ENCODE measurements around the gene RB1. TPM values are rescaled to one million over a fixed set of nuclear protein-coding genes. Genes with fewer than 3 reads are reported as not detected.

The RB1 gene
- total and polyA plus RNA-seq, 2 donors, result 30.2 to 52.3 TPM

DNA sequence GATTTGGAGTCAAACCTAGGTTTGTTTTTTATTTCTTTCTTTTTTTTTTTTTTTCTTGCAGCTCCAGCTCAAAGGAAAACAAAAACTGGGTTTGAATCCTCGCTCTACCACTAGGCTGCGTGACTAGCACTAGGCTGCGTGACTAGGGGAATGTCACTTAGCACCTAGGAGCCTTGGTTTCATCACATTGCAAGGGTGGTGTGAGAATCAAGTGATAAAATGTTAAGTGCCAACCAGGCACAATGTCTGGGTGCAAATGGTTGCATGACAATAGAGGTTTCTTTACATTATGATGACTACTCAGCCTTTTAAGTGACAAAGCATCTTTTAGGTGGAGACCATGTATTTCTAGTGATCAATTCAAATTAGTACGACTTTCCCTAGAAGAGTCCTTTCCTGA, 201.5 kb downstream of the RB1 start:
- H3K4me1 ChIP-seq (ENCODE audit: control insufficient read depth in 2 of 2, insufficient read depth in 2 of 2, low read length in 2 of 2), result peaks cover 18 to 60% of the 10 kb centered on the region in 2 donors
- H3K9me3 ChIP-seq (ENCODE audit: control insufficient read depth in 2 of 2, insufficient read depth in 1 of 2, low read length in 1 of 2), result peaks cover 0 to 2% of the 10 kb centered on the region in 2 donors
- H3K36me3 ChIP-seq (ENCODE audit: control insufficient read depth in 2 of 2, insufficient read depth in 2 of 2, low read length in 1 of 2), result no peaks in the 10 kb centered on the region
- DNase-seq (ENCODE audit: low read depth in 6 of 9, low spot score in 9 of 9), result peak in 1 of 9 donors; percentile 39
- H3K4me3 ChIP-seq (ENCODE audit: low read length in 2 of 2), result no peak overlapping the region
- peak overlapping the region; percentile 78 to 91 for H3K27ac ChIP-seq (ENCODE audit: low read depth in 1 of 2, low read length in 1 of 2)
- WGBS, result 85% methylated on average over 4 of the region's 4 CpGs
- H3K27me3 ChIP-seq (ENCODE audit: control insufficient read depth in 2 of 2, insufficient read depth in 1 of 2, low read length in 1 of 2), result no peaks in the 10 kb centered on the region

DNA sequence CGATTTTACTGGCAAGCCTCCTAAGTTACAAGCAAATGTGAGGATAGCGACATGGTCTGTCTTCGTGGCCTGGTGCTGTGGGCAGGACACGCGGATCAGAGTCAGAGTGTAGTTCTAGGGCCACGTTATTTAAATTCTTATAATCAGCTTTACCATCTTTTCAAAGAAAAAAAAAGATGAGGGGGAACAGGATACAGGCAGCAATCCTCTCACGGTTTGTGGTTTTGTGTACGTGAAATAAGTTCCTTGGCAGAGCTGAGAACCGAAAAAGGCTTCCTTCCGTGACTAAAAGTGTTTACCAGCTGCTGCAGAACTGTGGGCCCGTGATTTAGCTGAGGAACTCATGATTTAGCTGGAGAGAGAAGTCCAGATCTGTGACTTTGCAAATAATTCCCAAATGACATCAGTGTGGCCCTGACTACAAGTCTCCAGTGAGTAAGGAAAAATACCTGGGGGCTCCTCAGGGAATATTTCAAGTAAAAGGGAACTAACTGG, 202.1 kb downstream of the RB1 start:
- Histone ChIP-seq H3K4me3 (ENCODE audit: low read length in 2 of 2) (no peak overlapping the region), H3K9me3 (ENCODE audit: control insufficient read depth in 2 of 2, insufficient read depth in 1 of 2, low read length in 1 of 2) (peaks cover 0 to 2% of the 10 kb centered on the region in 2 donors), H3K4me1 (ENCODE audit: control insufficient read depth in 2 of 2, insufficient read depth in 2 of 2, low read length in 2 of 2) (peaks cover 18 to 61% of the 10 kb centered on the region in 2 donors), H3K27me3 (ENCODE audit: control insufficient read depth in 2 of 2, insufficient read depth in 1 of 2, low read length in 1 of 2) (no peaks in the 10 kb centered on the region), H3K36me3 (ENCODE audit: control insufficient read depth in 2 of 2, insufficient read depth in 2 of 2, low read length in 1 of 2) (no peaks in the 10 kb centered on the region), H3K27ac (ENCODE audit: low read depth in 1 of 2, low read length in 1 of 2) (peak overlapping the region; percentile 78 to 95)
- WGBS, result 4% methylated on average over 11 of the region's 11 CpGs
- peak; percentile 49 to 92 (median 77) for DNase-seq (ENCODE audit: low read depth in 6 of 9, low spot score in 9 of 9)

- DNase-seq (ENCODE audit: low read depth in 6 of 9, low spot score in 9 of 9), result no peak
- peak overlapping the region; percentile 78 to 95 for H3K27ac ChIP-seq (ENCODE audit: low read depth in 1 of 2, low read length in 1 of 2)
- peaks cover 18 to 57% of the 10 kb centered on the region in 2 donors for H3K4me1 ChIP-seq (ENCODE audit: control insufficient read depth in 2 of 2, insufficient read depth in 2 of 2, low read length in 2 of 2)
- no peaks in the 10 kb centered on the region for H3K27me3 ChIP-seq (ENCODE audit: control insufficient read depth in 2 of 2, insufficient read depth in 1 of 2, low read length in 1 of 2)
- 48% methylated on average over 14 of the region's 14 CpGs for WGBS
- H3K9me3 ChIP-seq (ENCODE audit: control insufficient read depth in 2 of 2, insufficient read depth in 1 of 2, low read length in 1 of 2), result peaks cover 0 to 2% of the 10 kb centered on the region in 2 donors
- no peak overlapping the region for H3K4me3 ChIP-seq (ENCODE audit: low read length in 2 of 2)
- no peaks in the 10 kb centered on the region for H3K36me3 ChIP-seq (ENCODE audit: control insufficient read depth in 2 of 2, insufficient read depth in 2 of 2, low read length in 1 of 2)
These were observed 202.6 kb downstream of the RB1 start for GRCh38 chr13:48506092-48506701.

DNA sequence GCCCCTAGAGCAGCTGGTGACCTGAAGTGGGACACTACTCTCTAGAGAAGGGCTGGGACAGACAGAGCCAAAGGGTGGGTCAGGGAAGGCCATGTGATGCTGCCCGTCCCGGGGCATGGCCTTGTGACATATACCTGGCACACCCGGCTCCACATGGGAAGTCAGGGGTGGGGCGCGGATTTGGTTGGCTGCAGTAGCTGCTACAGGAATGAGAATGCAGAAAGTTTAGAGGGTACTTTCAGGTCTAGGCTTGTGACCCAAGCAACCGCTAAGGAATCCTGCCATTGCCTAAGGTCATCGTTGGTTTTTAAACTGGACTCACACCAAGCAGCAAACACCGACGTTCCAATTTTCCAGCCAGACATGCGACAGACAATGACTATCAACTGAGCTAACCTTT, 203.5 kb downstream of the RB1 start:
- Histone ChIP-seq H3K27ac (ENCODE audit: low read depth in 1 of 2, low read length in 1 of 2) (peak overlapping the region in 1 of 2 donors; percentile 44), H3K9me3 (ENCODE audit: control insufficient read depth in 2 of 2, insufficient read depth in 1 of 2, low read length in 1 of 2) (peaks cover 0 to 2% of the 10 kb centered on the region in 2 donors), H3K27me3 (ENCODE audit: control insufficient read depth in 2 of 2, insufficient read depth in 1 of 2, low read length in 1 of 2) (no peaks in the 10 kb centered on the region), H3K4me3 (ENCODE audit: low read length in 2 of 2) (no peak overlapping the region), H3K4me1 (ENCODE audit: control insufficient read depth in 2 of 2, insufficient read depth in 2 of 2, low read length in 2 of 2) (peaks cover 18 to 56% of the 10 kb centered on the region in 2 donors), H3K36me3 (ENCODE audit: control insufficient read depth in 2 of 2, insufficient read depth in 2 of 2, low read length in 1 of 2) (no peaks in the 10 kb centered on the region)
- DNase-seq (ENCODE audit: low read depth in 6 of 9, low spot score in 9 of 9), result no peak
- WGBS, result 98% methylated on average over 10 of the region's 10 CpGs

- H3K4me3 ChIP-seq (ENCODE audit: low read length in 2 of 2), result no peak overlapping the region
- H3K27me3 ChIP-seq (ENCODE audit: control insufficient read depth in 2 of 2, insufficient read depth in 1 of 2, low read length in 1 of 2), result no peaks in the 10 kb centered on the region
- H3K4me1 ChIP-seq (ENCODE audit: control insufficient read depth in 2 of 2, insufficient read depth in 2 of 2, low read length in 2 of 2), result peaks cover 18 to 53% of the 10 kb centered on the region in 2 donors
- H3K9me3 ChIP-seq (ENCODE audit: control insufficient read depth in 2 of 2, insufficient read depth in 1 of 2, low read length in 1 of 2), result peaks cover 0 to 2% of the 10 kb centered on the region in 2 donors
- no peak overlapping the region for H3K27ac ChIP-seq (ENCODE audit: low read depth in 1 of 2, low read length in 1 of 2)
- WGBS, result 94% methylated on average over 6 of the region's 6 CpGs
- no peak for DNase-seq (ENCODE audit: low read depth in 6 of 9, low spot score in 9 of 9)
- no peaks in the 10 kb centered on the region for H3K36me3 ChIP-seq (ENCODE audit: control insufficient read depth in 2 of 2, insufficient read depth in 2 of 2, low read length in 1 of 2)
These were observed 204.5 kb downstream of the RB1 start for GRCh38 chr13:48508011-48508410.

- no peak overlapping the region for H3K4me3 ChIP-seq (ENCODE audit: low read length in 2 of 2)
- H3K27ac ChIP-seq (ENCODE audit: low read depth in 1 of 2, low read length in 1 of 2), result no peak overlapping the region
- H3K4me1 ChIP-seq (ENCODE audit: control insufficient read depth in 2 of 2, insufficient read depth in 2 of 2, low read length in 2 of 2), result peaks cover 11 to 32% of the 10 kb centered on the region in 2 donors
- no peaks in the 10 kb centered on the region for H3K27me3 ChIP-seq (ENCODE audit: control insufficient read depth in 2 of 2, insufficient read depth in 1 of 2, low read length in 1 of 2)
- 79% methylated on average over 5 of the region's 5 CpGs for WGBS
- no peaks in the 10 kb centered on the region for H3K36me3 ChIP-seq (ENCODE audit: control insufficient read depth in 2 of 2, insufficient read depth in 2 of 2, low read length in 1 of 2)
- peaks cover 0 to 2% of the 10 kb centered on the region in 2 donors for H3K9me3 ChIP-seq (ENCODE audit: control insufficient read depth in 2 of 2, insufficient read depth in 1 of 2, low read length in 1 of 2)
- DNase-seq (ENCODE audit: low read depth in 6 of 9, low spot score in 9 of 9), result no peak
These were observed 207.1 kb downstream of the RB1 start for GRCh38 chr13:48510698-48511097.

DNA sequence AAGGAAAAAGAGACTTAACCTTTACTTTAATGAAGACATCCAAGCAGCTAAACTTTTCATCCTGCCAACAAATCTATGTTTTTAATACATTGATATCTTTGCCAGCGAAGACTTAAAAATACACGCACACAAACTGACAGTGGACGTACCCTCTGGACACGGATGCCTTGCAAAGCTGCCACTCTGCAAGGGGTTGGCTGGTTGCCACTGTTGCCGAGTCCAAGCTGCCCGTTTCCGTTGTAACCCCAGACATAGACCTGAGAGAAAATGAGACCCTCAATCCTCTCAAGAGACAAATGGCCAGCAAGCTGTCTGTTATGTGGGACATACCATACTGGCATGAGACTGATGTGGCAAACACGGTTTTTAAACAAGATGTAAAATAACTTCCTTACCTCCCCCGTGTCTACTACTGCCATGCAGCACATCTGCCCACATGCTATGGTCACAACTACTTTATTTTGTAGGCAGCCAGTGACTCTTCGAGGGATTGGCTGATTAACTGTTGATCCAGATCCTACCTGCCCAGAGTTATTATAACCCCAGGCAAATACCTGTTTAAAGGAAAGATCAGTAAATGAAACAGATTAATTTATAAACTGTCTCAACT, 208.2 kb downstream of the RB1 start:
- Histone ChIP-seq H3K4me3 (ENCODE audit: low read length in 2 of 2) (no peak overlapping the region), H3K4me1 (ENCODE audit: control insufficient read depth in 2 of 2, insufficient read depth in 2 of 2, low read length in 2 of 2) (peaks cover 1 to 21% of the 10 kb centered on the region in 2 donors), H3K27ac (ENCODE audit: low read depth in 1 of 2, low read length in 1 of 2) (no peak overlapping the region), H3K9me3 (ENCODE audit: control insufficient read depth in 2 of 2, insufficient read depth in 1 of 2, low read length in 1 of 2) (peaks cover 0 to 2% of the 10 kb centered on the region in 2 donors), H3K27me3 (ENCODE audit: control insufficient read depth in 2 of 2, insufficient read depth in 1 of 2, low read length in 1 of 2) (no peaks in the 10 kb centered on the region), H3K36me3 (ENCODE audit: control insufficient read depth in 2 of 2, insufficient read depth in 2 of 2, low read length in 1 of 2) (no peaks in the 10 kb centered on the region)
- DNase-seq (ENCODE audit: low read depth in 6 of 9, low spot score in 9 of 9), result no peak
- 95% methylated on average over 10 of the region's 10 CpGs for WGBS

DNA sequence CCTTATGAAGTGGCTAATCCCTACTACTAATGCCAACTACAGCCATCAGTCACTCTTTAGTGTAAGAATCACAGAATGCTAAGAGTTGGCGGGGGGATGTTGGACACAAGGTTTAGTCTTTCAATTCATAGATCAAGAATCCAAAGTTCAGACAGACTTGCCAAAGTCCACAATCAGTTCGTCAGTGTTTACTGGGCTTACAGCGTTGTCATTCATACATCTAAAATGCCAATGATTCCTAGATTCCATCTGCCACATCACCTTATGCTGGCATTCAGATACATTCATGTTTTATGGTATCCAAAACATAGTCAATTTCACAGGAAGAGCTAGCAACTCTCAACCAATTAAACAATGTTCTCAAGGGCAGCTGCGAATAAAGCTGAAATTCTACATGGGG, 211.2 kb downstream of the RB1 start:
- WGBS, result 97% methylated on average over 4 of the region's 4 CpGs

DNA sequence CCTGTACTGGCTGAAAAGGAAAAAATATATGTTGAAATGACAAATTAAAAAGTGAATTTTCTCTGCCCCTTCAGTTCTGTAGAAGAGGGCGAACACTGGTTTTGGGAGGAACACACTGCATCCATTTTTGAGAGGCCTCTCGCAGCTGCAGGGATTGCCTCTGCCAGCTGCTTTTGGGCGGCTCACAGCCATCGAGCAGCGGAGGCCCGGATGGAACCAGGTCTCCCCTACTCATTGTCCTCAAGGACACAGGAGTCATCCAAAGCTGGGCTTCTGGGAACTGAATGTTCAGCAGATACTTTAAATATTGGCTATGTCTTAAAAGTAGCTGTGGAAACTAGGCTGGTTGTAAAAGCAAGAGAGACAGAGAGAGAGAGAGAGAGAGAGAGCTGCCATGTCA, 212.2 kb downstream of the RB1 start:
- Histone ChIP-seq H3K9me3 (ENCODE audit: control insufficient read depth in 2 of 2, insufficient read depth in 1 of 2, low read length in 1 of 2) (no peaks in the 10 kb centered on the region), H3K27ac (ENCODE audit: low read depth in 1 of 2, low read length in 1 of 2) (no peak overlapping the region), H3K27me3 (ENCODE audit: control insufficient read depth in 2 of 2, insufficient read depth in 1 of 2, low read length in 1 of 2) (no peaks in the 10 kb centered on the region), H3K36me3 (ENCODE audit: control insufficient read depth in 2 of 2, insufficient read depth in 2 of 2, low read length in 1 of 2) (no peaks in the 10 kb centered on the region), H3K4me1 (ENCODE audit: control insufficient read depth in 2 of 2, insufficient read depth in 2 of 2, low read length in 2 of 2) (peaks cover 0 to 1% of the 10 kb centered on the region in 2 donors), H3K4me3 (ENCODE audit: low read length in 2 of 2) (no peak overlapping the region)
- DNase-seq (ENCODE audit: low read depth in 6 of 9, low spot score in 9 of 9), result no peak
- WGBS, result 98% methylated on average over 6 of the region's 6 CpGs

More for the DNA sequence above, 211.2 kb downstream of the RB1 start:
- no peak for DNase-seq (ENCODE audit: low read depth in 6 of 9, low spot score in 9 of 9)
- Histone ChIP-seq H3K4me3 (ENCODE audit: low read length in 2 of 2) (no peak overlapping the region), H3K36me3 (ENCODE audit: control insufficient read depth in 2 of 2, insufficient read depth in 2 of 2, low read length in 1 of 2) (no peaks in the 10 kb centered on the region), H3K9me3 (ENCODE audit: control insufficient read depth in 2 of 2, insufficient read depth in 1 of 2, low read length in 1 of 2) (no peaks in the 10 kb centered on the region), H3K27me3 (ENCODE audit: control insufficient read depth in 2 of 2, insufficient read depth in 1 of 2, low read length in 1 of 2) (no peaks in the 10 kb centered on the region), H3K4me1 (ENCODE audit: control insufficient read depth in 2 of 2, insufficient read depth in 2 of 2, low read length in 2 of 2) (peaks cover 0 to 8% of the 10 kb centered on the region in 2 donors), H3K27ac (ENCODE audit: low read depth in 1 of 2, low read length in 1 of 2) (no peak overlapping the region)

All from thymus (tissue), 11 donors.